GM08714 (cell line): ENCODE data around the gene HNF1A.

Experiments used
- H3K4me3 ChIP-seq: fragments of 200-500 bp; sonication (Bioruptor generic); 2 replicates; pipeline ENCODE4 v1.5.1; 2014; ENCODE audit warnings: mild to moderate bottlenecking, low read length, inconsistent platforms
- ZNF274 ChIP-seq: IDR thresholded peaks from 2 replicates; pipeline ENCODE4 v1.6.1; 2012; ENCODE audit warnings: mild to moderate bottlenecking, low read depth, low read length

The HNF1A gene, protein sequence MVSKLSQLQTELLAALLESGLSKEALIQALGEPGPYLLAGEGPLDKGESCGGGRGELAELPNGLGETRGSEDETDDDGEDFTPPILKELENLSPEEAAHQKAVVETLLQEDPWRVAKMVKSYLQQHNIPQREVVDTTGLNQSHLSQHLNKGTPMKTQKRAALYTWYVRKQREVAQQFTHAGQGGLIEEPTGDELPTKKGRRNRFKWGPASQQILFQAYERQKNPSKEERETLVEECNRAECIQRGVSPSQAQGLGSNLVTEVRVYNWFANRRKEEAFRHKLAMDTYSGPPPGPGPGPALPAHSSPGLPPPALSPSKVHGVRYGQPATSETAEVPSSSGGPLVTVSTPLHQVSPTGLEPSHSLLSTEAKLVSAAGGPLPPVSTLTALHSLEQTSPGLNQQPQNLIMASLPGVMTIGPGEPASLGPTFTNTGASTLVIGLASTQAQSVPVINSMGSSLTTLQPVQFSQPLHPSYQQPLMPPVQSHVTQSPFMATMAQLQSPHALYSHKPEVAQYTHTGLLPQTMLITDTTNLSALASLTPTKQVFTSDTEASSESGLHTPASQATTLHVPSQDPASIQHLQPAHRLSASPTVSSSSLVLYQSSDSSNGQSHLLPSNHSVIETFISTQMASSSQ

GRCh38 chr12:120978296-120979219 lies at the start of gene HNF1A:
Gene HNF1A, plus strand, starts transcription at chr12:120978543. Its CDS starts 226 bp downstream, at chr12:120978769.
- no peak for TF ChIP-seq ZNF274
- H3K4me3 ChIP-seq = no peak within 1 kb of the TSS

DNA sequence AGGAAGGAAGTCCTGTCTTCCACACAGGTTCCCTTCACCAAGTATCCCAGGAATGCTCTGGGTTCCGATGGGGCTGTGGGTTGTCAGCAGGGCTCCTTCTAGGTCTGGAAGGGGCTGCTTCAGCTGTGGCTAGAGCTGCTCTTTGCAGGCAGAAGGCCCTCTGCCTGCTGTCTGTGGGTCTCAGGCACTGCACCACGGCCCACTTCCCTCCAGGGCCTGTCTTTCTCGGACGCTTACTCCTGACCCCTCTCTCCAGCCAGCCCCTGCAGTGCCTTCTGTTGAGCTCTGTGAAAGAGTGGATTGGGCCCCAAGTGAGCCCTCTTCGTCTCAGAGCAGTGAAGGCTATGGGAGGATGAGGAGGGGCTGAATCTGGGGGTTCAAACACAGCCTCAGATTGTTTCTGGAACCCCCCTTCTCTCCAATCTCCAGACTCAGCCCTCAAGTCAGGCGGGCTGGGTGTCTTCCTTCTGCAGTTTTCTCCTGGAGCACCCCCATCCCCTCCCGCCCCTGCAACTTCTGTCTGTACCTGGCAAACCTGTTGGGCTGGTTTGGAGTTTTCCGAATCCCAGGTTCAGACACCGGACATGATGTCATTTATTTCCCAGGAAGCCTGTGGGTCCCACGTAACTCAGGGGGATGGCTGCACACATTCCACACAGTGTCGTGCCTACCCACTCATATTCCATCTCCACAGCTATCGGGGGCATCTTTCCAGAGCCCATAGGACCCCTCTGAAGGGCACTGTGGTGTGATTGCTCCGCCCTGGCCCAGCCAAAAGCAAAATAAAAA lies 49.3 kb upstream of the HNF1A start:
- TF ChIP-seq ZNF274 = no peak
- no peak overlapping the region for H3K4me3 ChIP-seq

DNA sequence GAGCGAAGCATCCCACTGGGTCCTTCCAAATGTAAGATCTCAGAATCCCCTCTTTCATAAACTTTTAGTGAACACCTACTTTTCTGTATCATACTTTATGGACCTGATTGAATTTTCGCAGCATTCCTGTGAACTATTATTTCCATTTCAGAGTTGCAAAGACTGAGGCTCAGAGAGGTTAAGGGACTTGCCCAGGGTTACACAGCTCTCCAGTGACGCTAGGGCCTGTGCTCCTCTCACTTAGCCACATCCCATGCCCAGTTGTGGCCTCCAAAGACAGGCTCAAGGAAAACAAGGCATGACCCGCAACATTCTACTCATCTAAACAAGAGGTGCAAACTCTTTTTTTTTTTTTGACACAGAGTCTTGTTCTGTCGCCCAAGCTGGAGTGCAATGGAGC lies 48.3 kb upstream of the HNF1A start:
- TF ChIP-seq ZNF274 = no peak
- H3K4me3 ChIP-seq = no peak overlapping the region

- TF ChIP-seq ZNF274 = no peak
- no peak overlapping the region for H3K4me3 ChIP-seq
Observed at GRCh38 chr12:120932058-120932457, 46.3 kb upstream of the HNF1A start.

DNA sequence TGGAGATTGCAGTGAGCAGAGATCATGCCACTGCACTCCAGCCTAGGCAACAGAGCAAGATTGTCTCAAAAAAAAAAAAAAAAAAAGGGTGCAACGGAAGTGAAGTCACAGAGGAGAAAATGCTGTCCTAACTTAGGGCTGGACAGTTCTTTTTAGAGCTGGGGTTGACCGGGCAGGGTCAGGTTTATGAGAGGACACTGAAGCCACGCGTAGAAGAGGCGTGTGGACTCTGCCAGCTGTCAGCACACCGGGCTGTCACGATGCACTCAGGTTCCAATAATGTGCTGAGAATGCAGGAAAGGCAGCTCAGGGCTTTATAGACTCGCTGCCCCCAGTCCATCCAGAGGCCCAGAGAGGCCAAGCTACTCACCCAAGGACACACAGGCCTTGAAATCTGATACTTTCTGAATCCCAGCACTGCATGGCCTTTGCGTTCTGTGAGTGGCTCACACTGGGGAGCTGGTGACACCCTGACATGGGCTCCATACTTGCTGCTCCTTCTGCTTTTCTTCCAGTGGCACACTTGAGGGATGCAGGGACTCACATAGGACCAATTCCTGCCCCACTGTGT lies 45.3 kb upstream of the HNF1A start:
- H3K4me3 ChIP-seq = no peak overlapping the region
- no peak for TF ChIP-seq ZNF274

GRCh38 chr12:120933786-120934185 lies 44.6 kb upstream of the HNF1A start:
- H3K4me3 ChIP-seq = no peak overlapping the region
- no peak for TF ChIP-seq ZNF274

- no peak overlapping the region for H3K4me3 ChIP-seq
- no peak for TF ChIP-seq ZNF274
Observed at GRCh38 chr12:120936197-120936596, 42.1 kb upstream of the HNF1A start.

DNA sequence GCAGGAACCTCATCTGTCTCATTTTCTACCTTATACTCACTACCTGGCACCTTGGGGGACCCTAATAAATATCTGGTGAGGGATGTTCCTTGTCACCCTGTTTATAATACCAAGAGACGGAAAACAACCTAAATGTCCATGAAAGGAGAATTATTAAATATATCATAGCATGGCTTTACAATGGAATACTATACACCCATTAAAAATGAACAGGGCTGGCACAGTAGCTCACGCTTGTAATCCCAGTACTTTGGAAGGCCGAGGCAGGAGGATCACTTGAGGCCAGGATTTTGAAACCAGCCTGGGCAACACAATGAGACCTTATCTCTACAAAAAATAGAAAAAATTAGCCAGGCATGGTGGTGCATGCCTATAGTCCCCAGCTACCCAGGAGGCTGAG lies 39.8 kb upstream of the HNF1A start:
- TF ChIP-seq ZNF274 = no peak
- H3K4me3 ChIP-seq = no peak overlapping the region

DNA sequence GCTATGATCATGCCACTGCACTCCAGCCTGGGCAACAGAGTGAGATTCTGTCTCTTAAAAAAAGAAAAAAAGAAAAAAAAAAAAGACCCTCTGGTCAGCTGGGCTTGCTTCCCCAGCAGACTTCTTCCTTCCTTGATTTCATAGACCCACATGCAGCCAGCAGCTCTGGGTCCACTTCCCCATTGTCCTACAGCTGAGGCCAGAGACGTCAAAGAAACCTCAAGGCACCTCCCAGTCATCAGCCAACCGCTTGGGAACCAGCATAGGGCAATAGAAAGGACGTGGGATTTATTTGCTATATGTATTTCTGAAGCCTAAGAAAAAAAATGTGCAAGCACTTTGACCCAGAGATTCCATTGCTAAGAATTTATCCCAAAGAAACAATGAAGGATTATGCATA lies 38.8 kb upstream of the HNF1A start:
- TF ChIP-seq ZNF274 = no peak
- no peak overlapping the region for H3K4me3 ChIP-seq

GRCh38 chr12:120940006-120940405 lies 38.3 kb upstream of the HNF1A start:
- TF ChIP-seq ZNF274 = no peak
- no peak overlapping the region for H3K4me3 ChIP-seq

GRCh38 chr12:120940799-120941198 lies 37.5 kb upstream of the HNF1A start:
- no peak overlapping the region for H3K4me3 ChIP-seq
- TF ChIP-seq ZNF274 = no peak

GRCh38 chr12:120941412-120941811 lies 36.9 kb upstream of the HNF1A start:
- no peak overlapping the region for H3K4me3 ChIP-seq
- no peak for TF ChIP-seq ZNF274

DNA sequence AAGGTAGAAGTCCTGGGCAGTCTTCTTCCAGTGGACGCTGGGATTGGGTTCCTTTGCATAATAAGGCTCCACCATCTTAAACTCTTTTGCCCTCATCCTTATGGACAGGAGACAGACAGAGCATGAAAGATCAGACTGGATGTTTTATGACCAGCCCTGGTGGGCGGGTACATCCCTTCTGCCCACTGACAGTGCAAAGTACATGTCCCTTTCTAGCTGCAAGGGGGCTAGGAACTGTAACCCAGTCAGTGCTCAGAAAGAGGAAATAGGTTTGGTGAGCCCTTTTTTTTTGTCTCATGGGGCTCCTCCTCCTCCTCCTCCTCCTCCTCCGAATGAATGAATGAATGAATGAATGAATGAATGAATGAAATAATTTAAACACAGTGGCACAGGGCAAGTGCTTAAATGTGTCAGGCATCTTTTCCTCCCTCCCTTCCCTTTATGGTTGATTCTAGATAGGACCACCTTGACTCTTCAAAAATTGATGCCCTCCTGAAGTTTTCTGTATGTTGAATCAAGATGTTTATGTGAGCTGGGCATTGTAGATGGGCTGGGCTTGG lies 36.4 kb upstream of the HNF1A start:
- no peak overlapping the region for H3K4me3 ChIP-seq
- no peak for TF ChIP-seq ZNF274
